ENCODE results near the gene LANCL2.

Gene LANCL2

GRCh38 chr7:55468495-55468894 is 103.4 kb downstream of the LANCL2 start:
- Histone ChIP-seq H2BK12ac (ENCODE audit: low read length) (no peak overlapping the region), H3K27me3 (ENCODE audit: control insufficient read depth in 3 of 3, insufficient read depth in 3 of 3, low read depth in 1 of 3, low read length in 3 of 3) (no peaks in the 10 kb centered on the region), H3K36me3 (replicated peaks in 1 of 2; ENCODE audit: control insufficient read depth in 2 of 2, insufficient read depth in 2 of 2, low read length in 2 of 2) (peaks cover 18 to 50% of the 10 kb centered on the region in 2 donors), H3K9me3 (replicated peaks in 1 of 2; ENCODE audit: control insufficient read depth in 2 of 2, insufficient read depth in 1 of 2, low read depth in 1 of 2, low read length in 2 of 2) (peaks cover 21 to 22% of the 10 kb centered on the region in 2 donors), H2BK15ac (ENCODE audit: low read length) (no peak overlapping the region), H3K4me3 (ENCODE audit: low read length in 2 of 2) (no peak overlapping the region), H2BK5ac (ENCODE audit: low read length) (no peak overlapping the region), H3K14ac (ENCODE audit: low read length) (no peak overlapping the region), H4K91ac (ENCODE audit: low read depth, low read length, poor library complexity) (no peak overlapping the region), H3K79me1 (ENCODE audit: low read depth, low read length) (peaks cover 3% of the 10 kb centered on the region), H3K9ac (ENCODE audit: low read depth, low read length, poor library complexity) (no peak overlapping the region), H3K27ac (replicated peaks; ENCODE audit: low read length) (no peak overlapping the region), H3K4me1 (ENCODE audit: control insufficient read depth in 2 of 2, insufficient read depth in 1 of 2, low read depth in 1 of 2, low read length in 2 of 2) (peaks cover 3% of the 10 kb centered on the region in 2 donors), H2AK5ac (ENCODE audit: low read depth, low read length) (no peak overlapping the region), H2AFZ (ENCODE audit: low read length) (no peak overlapping the region), H4K8ac (ENCODE audit: low read depth, low read length) (no peak overlapping the region), H2BK120ac (ENCODE audit: low read depth, low read length) (no peak overlapping the region), H3K4ac (ENCODE audit: low read length) (no peak overlapping the region), H3K18ac (ENCODE audit: low read length) (no peak overlapping the region), H3K23ac (ENCODE audit: low read depth, low read length, poor library complexity) (no peak overlapping the region), H3K4me2 (ENCODE audit: insufficient read depth, low read length, poor library complexity, severe bottlenecking) (no peak overlapping the region)
- WGBS, 2 donors (ENCODE audit: extremely low coverage in 2 of 2, insufficient read length in 2 of 2, insufficient replicate concordance in 1 of 2): no CpG with 5 or more reads among the region's 8 CpGs
- DNase-seq (ENCODE audit: low spot score): no peak

- no peak overlapping the region for H3K27ac ChIP-seq (replicated peaks; ENCODE audit: low read length)
- no peak for DNase-seq (ENCODE audit: low spot score)
- H3K4me1 ChIP-seq (ENCODE audit: control insufficient read depth in 2 of 2, insufficient read depth in 1 of 2, low read depth in 1 of 2, low read length in 2 of 2): peaks cover 3% of the 10 kb centered on the region in 2 donors
- H2BK120ac ChIP-seq (ENCODE audit: low read depth, low read length): no peak overlapping the region
- no peak overlapping the region for H2BK5ac ChIP-seq (ENCODE audit: low read length)
- peaks cover 14% of the 10 kb centered on the region in 2 donors for H3K9me3 ChIP-seq (replicated peaks in 1 of 2; ENCODE audit: control insufficient read depth in 2 of 2, insufficient read depth in 1 of 2, low read depth in 1 of 2, low read length in 2 of 2)
- H3K4ac ChIP-seq (ENCODE audit: low read length): no peak overlapping the region
- no peak overlapping the region for H4K91ac ChIP-seq (ENCODE audit: low read depth, low read length, poor library complexity)
- no peak overlapping the region for H3K9ac ChIP-seq (ENCODE audit: low read depth, low read length, poor library complexity)
- H3K18ac ChIP-seq (ENCODE audit: low read length): no peak overlapping the region
- H3K4me2 ChIP-seq (ENCODE audit: insufficient read depth, low read length, poor library complexity, severe bottlenecking): no peak overlapping the region
- no peak overlapping the region for H3K23ac ChIP-seq (ENCODE audit: low read depth, low read length, poor library complexity)
- no peak overlapping the region for H3K14ac ChIP-seq (ENCODE audit: low read length)
- WGBS, 2 donors (ENCODE audit: extremely low coverage in 2 of 2, insufficient read length in 2 of 2, insufficient replicate concordance in 1 of 2): no CpG with 5 or more reads among the region's 2 CpGs
- H4K8ac ChIP-seq (ENCODE audit: low read depth, low read length): no peak overlapping the region
- H2BK15ac ChIP-seq (ENCODE audit: low read length): no peak overlapping the region
- no peak overlapping the region for H2AK5ac ChIP-seq (ENCODE audit: low read depth, low read length)
- H3K36me3 ChIP-seq (replicated peaks in 1 of 2; ENCODE audit: control insufficient read depth in 2 of 2, insufficient read depth in 2 of 2, low read length in 2 of 2): peaks cover 12 to 49% of the 10 kb centered on the region in 2 donors
- H3K27me3 ChIP-seq (ENCODE audit: control insufficient read depth in 3 of 3, insufficient read depth in 3 of 3, low read depth in 1 of 3, low read length in 3 of 3): no peaks in the 10 kb centered on the region
- no peak overlapping the region for H2AFZ ChIP-seq (ENCODE audit: low read length)
- H2BK12ac ChIP-seq (ENCODE audit: low read length): no peak overlapping the region
- peaks cover 5% of the 10 kb centered on the region for H3K79me1 ChIP-seq (ENCODE audit: low read depth, low read length)
- no peak overlapping the region for H3K4me3 ChIP-seq (ENCODE audit: low read length in 2 of 2)
Measured at GRCh38 chr7:55469271-55469681, 104.1 kb downstream of the LANCL2 start.

- H3K18ac ChIP-seq (ENCODE audit: low read length): no peak overlapping the region
- H2BK12ac ChIP-seq (ENCODE audit: low read length): no peak overlapping the region
- H2AFZ ChIP-seq (ENCODE audit: low read length): no peak overlapping the region
- H3K14ac ChIP-seq (ENCODE audit: low read length): no peak overlapping the region
- no CpG with 5 or more reads among the region's 3 CpGs for WGBS, 2 donors (ENCODE audit: extremely low coverage in 2 of 2, insufficient read length in 2 of 2, insufficient replicate concordance in 1 of 2)
- peaks cover 9 to 48% of the 10 kb centered on the region in 2 donors for H3K36me3 ChIP-seq (replicated peaks in 1 of 2; ENCODE audit: control insufficient read depth in 2 of 2, insufficient read depth in 2 of 2, low read length in 2 of 2)
- no peak overlapping the region for H4K8ac ChIP-seq (ENCODE audit: low read depth, low read length)
- H3K27ac ChIP-seq (replicated peaks; ENCODE audit: low read length): no peak overlapping the region
- H2AK5ac ChIP-seq (ENCODE audit: low read depth, low read length): no peak overlapping the region
- no peak overlapping the region for H3K23ac ChIP-seq (ENCODE audit: low read depth, low read length, poor library complexity)
- no peaks in the 10 kb centered on the region for H3K27me3 ChIP-seq (ENCODE audit: control insufficient read depth in 3 of 3, insufficient read depth in 3 of 3, low read depth in 1 of 3, low read length in 3 of 3)
- peaks cover 5% of the 10 kb centered on the region for H3K79me1 ChIP-seq (ENCODE audit: low read depth, low read length)
- H3K9me3 ChIP-seq (replicated peaks in 1 of 2; ENCODE audit: control insufficient read depth in 2 of 2, insufficient read depth in 1 of 2, low read depth in 1 of 2, low read length in 2 of 2): peaks cover 12 to 14% of the 10 kb centered on the region in 2 donors
- H2BK120ac ChIP-seq (ENCODE audit: low read depth, low read length): no peak overlapping the region
- peaks cover 3% of the 10 kb centered on the region in 2 donors for H3K4me1 ChIP-seq (ENCODE audit: control insufficient read depth in 2 of 2, insufficient read depth in 1 of 2, low read depth in 1 of 2, low read length in 2 of 2)
- H3K4me2 ChIP-seq (ENCODE audit: insufficient read depth, low read length, poor library complexity, severe bottlenecking): no peak overlapping the region
- H4K91ac ChIP-seq (ENCODE audit: low read depth, low read length, poor library complexity): no peak overlapping the region
- no peak overlapping the region for H2BK15ac ChIP-seq (ENCODE audit: low read length)
- H3K9ac ChIP-seq (ENCODE audit: low read depth, low read length, poor library complexity): no peak overlapping the region
- no peak for DNase-seq (ENCODE audit: low spot score)
- H3K4ac ChIP-seq (ENCODE audit: low read length): no peak overlapping the region
- H2BK5ac ChIP-seq (ENCODE audit: low read length): no peak overlapping the region
- H3K4me3 ChIP-seq (ENCODE audit: low read length in 2 of 2): no peak overlapping the region
Measured at GRCh38 chr7:55469721-55470120, 104.6 kb downstream of the LANCL2 start.

- Histone ChIP-seq H4K91ac (ENCODE audit: low read depth, low read length, poor library complexity) (no peak overlapping the region), H3K14ac (ENCODE audit: low read length) (no peak overlapping the region), H3K27me3 (ENCODE audit: control insufficient read depth in 3 of 3, insufficient read depth in 3 of 3, low read depth in 1 of 3, low read length in 3 of 3) (no peaks in the 10 kb centered on the region), H3K23ac (ENCODE audit: low read depth, low read length, poor library complexity) (no peak overlapping the region), H3K9ac (ENCODE audit: low read depth, low read length, poor library complexity) (no peak overlapping the region), H3K27ac (replicated peaks; ENCODE audit: low read length) (no peak overlapping the region), H2BK15ac (ENCODE audit: low read length) (no peak overlapping the region), H3K79me1 (ENCODE audit: low read depth, low read length) (peaks cover 8% of the 10 kb centered on the region), H3K4me2 (ENCODE audit: insufficient read depth, low read length, poor library complexity, severe bottlenecking) (no peak overlapping the region), H3K4ac (ENCODE audit: low read length) (no peak overlapping the region), H2BK5ac (ENCODE audit: low read length) (no peak overlapping the region), H2BK12ac (ENCODE audit: low read length) (no peak overlapping the region), H3K4me1 (ENCODE audit: control insufficient read depth in 2 of 2, insufficient read depth in 1 of 2, low read depth in 1 of 2, low read length in 2 of 2) (peaks cover 3% of the 10 kb centered on the region in 2 donors), H2AFZ (ENCODE audit: low read length) (no peak overlapping the region), H3K36me3 (replicated peaks in 1 of 2; ENCODE audit: control insufficient read depth in 2 of 2, insufficient read depth in 2 of 2, low read length in 2 of 2) (peaks cover 10 to 44% of the 10 kb centered on the region in 2 donors), H3K4me3 (ENCODE audit: low read length in 2 of 2) (no peak overlapping the region), H2BK120ac (ENCODE audit: low read depth, low read length) (no peak overlapping the region), H4K8ac (ENCODE audit: low read depth, low read length) (no peak overlapping the region), H3K9me3 (replicated peaks in 1 of 2; ENCODE audit: control insufficient read depth in 2 of 2, insufficient read depth in 1 of 2, low read depth in 1 of 2, low read length in 2 of 2) (peaks cover 12 to 14% of the 10 kb centered on the region in 2 donors), H2AK5ac (ENCODE audit: low read depth, low read length) (no peak overlapping the region), H3K18ac (ENCODE audit: low read length) (no peak overlapping the region)
- no CpG with 5 or more reads among the region's 2 CpGs for WGBS, 2 donors (ENCODE audit: extremely low coverage in 2 of 2, insufficient read length in 2 of 2, insufficient replicate concordance in 1 of 2)
- DNase-seq (ENCODE audit: low spot score): no peak
Measured at GRCh38 chr7:55470261-55470660, 105.1 kb downstream of the LANCL2 start.

Data from neuronal stem cell (in vitro differentiated cells).